SIG-M5 treated with dmso at 0.1 percent for 504 hours (cell line): ENCODE results near the gene SACS.
"Not testable (repeated sequence)": the region's sequence is repeated elsewhere in the genome, so short reads cannot be mapped to it uniquely, and the experiment has no call there.

Source experiments
- DNase-seq: peaks from one replicate; lab custom pipeline; 2025; ENCODE audit not compliant: unreplicated experiment; lab: John Stamatoyannopoulos, UW

SACS gene

DNA sequence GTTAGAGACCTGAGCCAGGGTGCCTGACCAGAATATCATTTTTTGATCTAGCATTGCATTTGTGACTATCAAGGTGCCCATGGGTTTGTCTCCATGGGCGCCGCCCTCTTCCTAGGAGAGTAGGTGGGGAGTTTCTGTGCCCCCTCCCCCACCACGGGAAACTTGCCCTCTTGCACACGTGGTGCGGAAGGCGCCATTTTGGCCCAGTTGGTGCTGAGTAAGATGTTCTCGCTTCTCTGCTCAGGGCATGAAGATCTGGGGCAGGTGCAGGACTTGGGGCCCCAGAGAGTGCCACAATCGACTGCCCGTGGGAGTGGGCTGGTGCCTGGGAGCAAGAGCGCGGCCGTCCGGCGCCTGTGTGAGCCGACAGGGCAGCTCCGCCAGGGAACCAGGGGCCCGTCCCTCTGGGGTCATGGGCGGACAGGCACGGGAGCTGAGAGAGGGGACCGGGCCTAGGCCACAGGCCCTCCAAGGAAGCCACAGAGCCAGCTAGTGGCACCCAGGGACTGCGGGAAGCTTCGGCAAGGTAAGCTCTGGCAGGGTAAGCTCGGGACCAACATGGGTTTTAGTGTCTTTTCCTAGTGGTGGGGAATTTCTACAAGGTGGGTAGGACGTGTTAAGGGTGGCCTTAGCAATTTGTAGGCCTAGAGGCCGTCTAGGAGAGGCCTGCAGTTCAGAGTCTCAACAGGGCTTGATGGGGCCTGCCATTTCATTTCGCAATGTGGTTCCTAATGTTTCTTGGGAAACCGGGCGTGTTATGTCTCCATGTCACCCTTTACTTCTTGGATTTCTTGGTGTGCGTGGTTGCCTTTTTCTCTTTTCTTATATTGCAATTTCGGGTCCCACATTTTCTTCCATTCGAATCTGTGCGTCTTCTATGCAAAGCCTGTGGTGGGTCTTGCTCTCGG is 14.5 kb downstream of the SACS start:
- DNase-seq: no peak

DNA sequence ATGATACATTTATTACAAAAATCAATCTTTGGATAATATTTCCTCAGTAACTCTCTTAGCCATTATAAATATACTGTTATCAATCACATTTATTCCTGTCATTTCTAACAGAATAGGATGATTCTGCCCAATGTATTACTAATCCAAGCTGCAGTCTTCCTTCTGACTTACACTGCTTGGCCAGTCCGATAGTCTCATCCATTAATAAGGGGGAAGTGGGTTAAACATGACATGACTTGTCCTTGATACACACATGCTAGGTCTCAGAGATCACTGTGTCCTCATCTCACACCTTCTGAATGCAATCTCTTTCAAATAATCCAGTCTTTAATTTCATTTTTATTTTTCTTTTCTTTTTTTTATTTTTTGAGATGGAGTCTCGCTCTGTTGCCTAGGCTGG is 18.8 kb downstream of the SACS start:
- DNase-seq: no peak

DNA sequence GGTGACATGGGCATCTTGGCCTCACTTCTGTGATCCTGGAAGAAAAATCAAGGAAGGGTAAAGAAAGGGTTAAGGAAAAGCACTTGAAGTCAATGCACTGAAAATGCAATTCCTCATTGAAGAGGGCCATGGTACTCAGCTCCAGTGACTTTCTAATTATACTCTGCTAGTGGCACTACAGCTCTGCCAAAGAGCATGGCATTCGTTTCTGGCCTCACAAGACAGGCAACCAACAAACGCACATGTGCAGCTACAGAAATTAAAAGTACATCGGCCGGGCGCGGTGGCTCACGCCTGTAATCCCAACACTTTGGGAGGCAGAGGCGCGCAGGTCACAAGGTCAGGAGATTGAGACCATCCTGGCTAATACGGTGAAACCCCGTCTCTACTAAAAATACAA is 21.8 kb downstream of the SACS start:
- no peak for DNase-seq

DNA sequence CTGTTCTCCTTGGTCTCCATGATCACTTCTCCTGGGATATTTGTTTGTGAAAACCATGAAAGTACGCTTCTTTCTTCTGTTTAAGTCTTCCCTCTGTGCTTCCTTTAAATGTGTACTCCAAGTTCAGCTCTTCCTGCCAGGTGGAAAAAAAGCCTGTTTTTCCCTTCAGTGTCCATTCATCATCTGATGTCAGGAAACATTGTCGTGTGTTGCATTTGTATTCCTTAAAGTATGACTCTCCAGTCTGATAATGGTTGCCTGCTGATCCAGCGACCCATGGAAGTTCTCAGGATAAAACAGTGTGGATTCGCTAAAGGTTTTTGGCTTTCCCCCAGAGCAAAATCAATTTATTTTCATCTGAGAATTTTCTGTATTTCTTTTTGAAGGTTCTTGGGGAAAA is 22.3 kb downstream of the SACS start:
- no peak for DNase-seq

DNA sequence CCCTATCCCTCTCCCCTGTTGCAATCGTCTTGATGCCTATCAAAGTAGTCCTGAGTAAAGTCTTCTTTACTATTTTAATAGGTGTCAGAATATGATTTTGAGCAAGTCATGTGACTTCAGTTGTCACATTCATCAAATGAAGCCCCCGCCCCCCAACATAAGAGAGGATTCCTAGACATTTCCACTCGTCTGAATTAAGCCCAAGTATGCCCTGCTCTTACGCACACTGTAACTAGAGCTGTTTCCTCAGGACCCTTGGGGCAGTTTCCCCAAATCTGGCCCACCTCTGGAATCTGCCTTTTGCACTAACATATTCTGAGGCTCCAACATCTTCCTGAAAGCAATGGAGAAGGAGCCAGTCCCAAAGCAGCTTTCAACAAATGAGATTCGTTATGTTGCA is 25.5 kb downstream of the SACS start:
- no peak for DNase-seq

DNA sequence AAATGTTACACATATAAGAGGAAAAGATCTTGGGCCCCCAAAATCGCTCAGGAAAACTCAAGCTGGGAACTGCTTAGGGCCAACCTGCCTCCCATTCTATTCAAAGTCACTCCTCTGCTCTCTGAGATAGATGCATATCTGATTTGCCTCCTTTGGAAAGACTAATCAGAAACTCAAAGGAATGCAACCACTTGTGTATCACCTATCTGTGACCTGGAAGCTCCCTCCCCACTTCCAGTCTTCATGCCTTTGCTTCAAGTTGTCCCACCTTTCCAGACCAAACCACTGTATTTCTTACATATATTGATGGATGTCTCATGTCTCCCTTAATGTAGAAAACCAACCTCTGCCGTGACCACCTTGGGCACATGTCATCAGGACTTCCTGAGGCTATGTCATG is 32.3 kb downstream of the SACS start:
- DNase-seq: not testable (repeated sequence)

DNA sequence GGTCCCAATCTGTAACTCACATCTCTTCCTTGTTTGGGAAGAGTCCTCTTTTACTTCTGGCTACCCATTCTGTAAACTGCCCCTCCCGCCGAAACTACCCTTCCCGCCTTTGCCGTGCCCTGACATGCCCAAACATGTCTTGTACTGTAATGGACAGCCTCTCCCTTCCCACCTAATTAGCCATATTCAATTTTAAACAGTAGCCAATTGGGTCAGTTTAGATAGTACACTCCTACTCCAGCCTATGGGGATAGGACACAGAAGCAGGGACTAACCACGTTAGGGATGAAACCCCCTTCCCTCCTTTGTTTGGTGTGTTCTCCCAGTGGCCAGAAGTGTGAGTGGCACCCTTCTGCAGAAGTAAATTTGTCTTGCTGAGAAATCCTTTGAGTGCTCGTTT is 34.2 kb downstream of the SACS start:
- no peak for DNase-seq

DNA sequence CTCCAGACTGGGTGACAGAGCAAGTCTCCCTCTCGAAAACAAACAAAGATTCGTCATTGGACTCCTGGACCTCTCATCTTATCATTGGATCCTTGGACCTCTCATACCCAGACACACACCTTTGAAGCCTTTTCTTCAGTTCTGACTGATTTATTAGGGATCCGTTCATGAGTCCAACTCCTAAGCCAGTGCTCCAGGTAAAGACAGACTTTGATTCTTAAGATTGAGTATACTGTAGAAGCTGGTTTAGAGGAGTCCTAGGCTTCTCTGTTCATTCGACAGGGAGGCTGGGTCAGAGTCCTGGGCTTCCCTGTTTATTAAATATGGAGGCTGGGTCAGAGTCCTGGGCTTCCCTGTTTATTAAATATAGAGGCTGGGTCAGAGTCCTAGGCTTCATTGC is 38.7 kb downstream of the SACS start:
- no peak for DNase-seq

DNA sequence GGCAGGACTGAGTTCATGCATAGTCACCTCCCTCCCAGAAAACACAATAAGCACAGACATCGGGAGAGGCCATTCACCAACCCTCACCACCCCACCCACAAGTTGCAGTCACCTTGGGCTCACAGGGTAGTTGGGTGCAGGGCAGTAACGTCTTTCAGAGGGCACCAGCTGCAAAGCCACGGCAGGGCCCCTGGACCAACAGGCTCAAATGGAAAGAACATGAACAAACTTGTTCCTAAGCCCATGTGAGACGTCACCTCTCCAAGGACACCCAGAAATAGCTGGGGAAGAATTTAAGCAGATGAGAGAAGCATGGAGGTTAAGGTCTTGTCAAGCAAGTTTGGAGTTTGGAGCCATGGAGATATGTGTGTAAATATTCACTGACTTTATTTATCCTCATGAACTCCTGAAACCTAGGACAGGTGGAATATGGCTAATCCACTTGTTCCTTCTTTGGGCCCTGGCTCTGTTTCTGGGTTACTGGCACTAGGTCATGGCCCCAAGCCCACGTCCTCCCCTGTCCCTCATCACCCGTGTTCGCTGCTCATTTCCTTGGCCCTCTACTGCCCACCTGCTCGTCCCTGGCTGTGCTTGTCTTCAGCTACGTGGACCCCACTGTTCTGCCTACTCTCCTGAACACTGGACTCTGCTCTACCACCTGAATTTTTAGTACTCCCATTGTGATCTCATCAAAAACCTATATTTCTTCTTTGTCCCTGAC is 40.4 kb downstream of the SACS start:
- no peak for DNase-seq

DNA sequence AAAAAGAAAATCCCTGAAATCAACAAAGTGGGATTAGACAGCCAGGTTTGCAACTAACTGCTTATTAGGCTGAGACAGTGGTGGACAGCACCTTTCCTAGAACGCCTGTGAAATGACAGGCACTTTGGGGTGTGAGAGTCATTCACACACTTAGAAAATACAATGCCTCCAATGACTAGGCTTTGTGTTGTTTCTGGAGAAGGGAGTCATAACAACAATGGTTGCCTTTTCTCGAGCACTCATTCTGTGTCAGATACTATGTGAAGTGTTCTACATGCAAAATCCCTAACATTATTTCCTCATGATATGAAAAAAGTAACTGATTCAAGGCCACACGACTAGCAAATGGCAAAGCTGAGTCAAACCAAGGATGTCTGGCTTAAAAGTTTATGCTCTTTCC is 41.2 kb downstream of the SACS start:
- no peak for DNase-seq

DNA sequence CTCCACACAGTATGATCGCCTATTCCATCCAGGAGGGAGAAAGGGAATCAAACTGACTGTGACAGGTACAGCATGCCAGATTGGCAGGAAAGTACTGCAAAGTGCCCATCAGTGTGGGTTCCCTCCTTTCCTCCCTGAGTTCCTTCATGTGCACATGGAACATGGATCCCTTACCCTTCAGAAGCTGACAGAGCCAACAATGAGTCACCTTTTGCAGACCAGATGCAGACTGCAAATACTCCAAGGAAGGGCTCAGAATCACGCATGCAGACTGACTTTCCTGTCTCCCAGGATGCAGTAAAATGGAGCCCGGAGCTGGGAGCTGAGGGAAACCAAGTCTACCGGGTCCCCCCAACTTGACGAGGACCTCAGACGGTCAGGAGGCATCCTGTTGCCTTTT is 41.8 kb downstream of the SACS start:
- no peak for DNase-seq

DNA sequence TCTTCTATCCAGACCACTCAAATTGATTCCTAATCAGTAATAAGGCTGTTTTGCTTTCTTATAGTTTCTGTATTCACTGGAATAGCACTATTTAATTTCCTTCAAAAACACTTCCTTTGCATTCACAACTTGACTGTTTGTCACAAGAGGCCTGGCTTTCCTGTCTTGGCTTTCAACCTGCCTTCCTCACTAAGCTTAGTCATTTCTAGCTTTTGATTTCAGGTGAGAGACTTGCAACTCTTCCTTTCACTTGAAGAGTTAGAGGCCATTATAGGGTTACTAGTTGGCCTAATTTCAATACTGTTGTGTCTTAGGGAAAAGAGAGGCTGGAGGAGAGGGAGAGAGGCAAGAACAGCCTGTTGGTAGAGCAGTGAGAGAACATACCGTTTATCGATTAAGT is 47.0 kb downstream of the SACS start:
- no peak for DNase-seq

DNA sequence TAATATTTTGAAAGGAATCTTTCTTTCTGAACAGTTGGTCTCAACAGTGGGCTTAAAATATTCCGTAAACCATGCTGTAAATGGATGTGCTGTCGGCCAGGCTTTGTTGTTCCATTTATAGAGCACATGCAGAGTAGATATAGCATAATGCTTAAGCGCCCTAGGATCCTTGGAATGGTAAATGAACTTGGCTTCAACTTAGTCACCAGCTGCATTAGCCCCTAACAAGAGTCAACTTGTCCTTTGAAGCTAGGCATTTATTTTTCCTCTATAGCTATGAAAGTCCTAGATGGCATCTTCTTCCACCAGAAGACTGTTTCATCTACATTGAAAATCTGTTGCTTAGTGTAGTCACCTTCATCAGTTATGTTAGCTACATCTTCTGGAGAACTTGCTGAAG is 47.6 kb downstream of the SACS start:
- DNase-seq: no peak

DNA sequence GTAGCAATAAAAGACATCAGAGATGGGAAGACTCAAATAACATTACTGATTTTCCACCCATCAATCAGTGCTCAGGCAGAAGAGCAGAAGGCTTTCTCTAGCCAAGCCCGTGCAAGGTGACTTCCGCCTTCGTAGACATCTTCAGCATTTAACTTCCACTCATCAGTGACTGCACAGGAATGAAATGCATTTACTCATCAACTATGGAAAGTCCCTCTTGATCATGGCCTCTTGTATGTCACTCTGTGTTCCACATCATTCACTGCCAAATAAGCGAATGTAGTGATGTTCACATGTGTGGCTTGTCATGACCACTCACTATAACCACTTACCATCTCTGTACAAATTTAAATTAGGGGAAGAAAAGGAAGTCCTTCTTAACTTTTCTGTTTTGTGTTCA is 49.4 kb downstream of the SACS start:
- no peak for DNase-seq

DNA sequence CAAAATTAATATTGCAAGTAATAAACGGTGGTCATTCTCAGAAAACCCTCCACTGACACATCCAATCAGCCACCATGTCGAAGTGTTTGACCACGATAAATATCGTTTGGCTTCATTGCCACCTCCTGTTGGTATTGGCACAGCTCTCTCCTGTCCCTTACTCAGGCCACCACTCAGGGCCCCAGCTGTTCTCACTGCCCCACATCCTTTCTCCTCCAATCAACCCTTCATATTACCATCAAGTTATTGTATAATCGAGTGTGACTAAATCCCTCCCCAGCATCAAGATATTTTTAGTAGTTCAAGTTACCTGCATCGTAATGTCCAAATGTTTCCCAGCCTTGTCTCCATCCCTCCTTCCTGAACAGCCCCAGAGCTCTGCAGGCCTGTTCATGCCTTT is 50.4 kb downstream of the SACS start:
- no peak for DNase-seq

DNA sequence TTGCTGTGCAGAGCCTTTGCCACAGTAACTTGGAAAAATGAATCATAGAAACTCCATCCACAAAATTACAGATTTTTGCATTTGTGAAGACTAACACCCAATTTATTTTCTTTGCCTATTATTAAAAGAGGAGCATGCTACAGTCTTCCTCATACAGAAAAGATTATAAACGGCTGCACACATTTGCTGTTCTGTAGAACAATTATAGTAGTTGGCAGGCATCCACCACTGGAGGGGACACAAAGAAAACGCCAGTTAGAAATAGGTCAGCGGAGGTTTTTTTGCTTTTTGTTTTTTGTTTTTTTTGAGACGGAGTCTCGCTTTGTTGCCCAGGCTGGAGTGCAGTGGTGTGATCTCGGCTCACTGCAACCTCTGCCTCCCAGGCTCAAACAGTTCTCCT is 51.6 kb downstream of the SACS start:
- no peak for DNase-seq

DNA sequence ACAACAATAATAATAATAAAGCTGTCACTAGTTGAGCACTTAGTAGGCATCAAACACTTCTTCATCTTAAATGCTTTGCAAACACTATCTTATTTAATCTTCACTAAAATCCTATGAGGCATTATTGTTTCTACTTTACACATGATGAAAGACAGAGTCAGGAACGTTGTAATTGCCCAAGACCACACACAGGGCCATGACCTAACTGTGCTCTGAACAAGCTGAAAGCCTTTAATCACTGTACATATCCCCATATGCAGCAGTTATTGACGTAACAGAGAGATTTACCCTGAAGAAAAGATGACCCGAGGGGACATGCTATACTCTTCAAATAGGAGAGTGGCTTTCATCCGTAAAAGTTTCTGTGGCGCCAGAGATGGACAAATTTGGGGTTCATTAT is 53.0 kb downstream of the SACS start:
- peak; percentile 33 for DNase-seq

DNA sequence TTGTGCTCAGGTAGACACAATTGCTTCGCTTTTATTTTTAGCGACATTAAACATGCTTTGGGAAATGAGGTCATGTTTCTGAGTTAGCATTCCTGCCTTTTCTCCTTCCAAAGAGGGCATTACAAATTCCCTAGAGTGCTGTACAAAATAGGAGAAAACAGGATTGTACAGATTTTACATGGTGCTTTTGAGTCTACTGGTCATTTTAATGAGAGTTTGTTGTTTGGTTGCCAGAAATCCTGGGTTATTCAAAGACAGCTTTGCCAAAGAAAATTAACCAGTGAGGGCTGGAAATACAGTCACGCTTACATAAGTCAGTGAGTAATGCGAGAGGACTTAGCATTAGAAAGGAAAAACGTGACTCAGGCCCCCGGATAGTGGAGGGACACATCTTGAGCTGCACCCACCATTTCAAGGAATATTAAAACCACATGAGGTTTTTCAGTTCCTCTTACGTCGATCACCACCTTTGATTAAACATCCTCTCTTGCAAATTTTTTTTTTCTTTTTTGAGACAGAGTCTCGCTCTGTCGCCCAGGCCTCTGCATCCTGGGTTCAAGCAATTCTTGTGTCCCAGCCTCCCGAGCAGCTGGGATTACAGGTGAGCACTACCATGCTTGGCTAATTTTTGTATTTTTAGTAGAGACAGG is 55.4 kb downstream of the SACS start:
- peak; percentile 87 for DNase-seq

DNA sequence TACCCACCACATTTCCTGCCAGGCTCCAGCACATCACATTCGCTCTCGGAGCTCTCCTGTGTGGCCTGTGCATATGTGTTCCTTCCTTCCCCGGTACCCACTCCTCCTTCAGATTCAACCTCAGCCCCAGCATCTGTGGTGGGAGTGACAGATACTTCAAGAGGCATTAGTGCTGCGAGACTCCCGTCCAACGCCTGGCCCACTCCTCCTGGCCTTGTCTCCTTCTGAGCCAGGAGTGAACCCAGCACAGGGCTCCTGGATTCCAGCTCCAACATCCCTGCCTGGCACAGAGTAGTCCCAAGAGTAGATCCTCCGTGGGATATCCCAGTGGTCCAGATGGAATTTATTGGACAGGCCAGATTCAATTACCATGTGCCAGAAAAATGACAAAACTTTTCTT is 55.9 kb downstream of the SACS start:
- no peak for DNase-seq

DNA sequence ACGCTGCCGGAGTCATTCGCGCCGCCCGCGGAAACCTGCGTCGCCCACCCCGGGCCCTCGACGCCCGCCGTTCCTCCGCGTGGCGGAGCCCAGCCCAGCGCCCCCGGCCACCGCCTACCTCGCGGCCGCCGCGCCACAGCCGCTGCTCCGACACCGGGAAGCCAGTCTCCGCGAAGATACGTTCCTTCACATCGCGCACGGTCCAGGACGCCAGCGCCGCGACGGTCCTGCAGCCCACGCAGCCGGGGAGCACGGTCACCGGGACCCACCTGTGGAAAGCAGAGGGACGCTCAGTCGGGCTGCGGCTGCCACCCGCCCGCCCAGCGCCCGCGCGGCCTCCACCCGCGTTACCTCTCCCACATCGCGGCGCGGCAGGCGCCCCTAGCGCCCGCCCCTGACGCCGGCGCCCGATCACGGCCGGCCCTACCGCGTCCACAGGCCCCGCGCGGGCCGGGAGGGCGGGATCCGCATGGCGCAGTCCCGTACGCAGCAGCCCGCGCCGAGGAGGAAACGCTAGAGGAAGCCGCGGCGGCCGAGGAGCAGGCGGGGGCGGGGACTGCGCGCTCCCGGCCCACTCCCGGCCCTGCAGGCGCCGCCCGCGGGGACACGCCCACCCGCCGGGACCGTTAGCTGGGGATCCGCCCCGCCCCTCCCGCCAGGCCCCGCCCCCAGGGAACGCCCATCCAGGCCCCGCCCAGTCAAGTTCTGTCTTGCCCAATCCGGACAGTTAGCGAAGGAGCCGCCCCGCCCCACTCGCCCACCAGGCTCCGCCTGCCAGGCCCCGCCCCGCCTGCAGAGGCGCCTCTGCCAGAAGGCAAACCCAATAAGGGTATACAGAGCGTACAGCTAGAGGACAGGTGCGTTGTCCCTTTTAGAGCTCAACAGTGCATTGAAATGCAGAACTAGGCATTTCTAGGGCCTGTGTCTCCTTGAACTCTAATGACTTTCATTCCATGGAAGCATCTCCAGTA is 58.2 kb downstream of the SACS start:
- peak; percentile 97 for DNase-seq
